ENCODE results near the gene NOD2.
A peak's percentile ranks its signal among the peaks of the same experiment; 100 is the strongest.

NOD2 gene

GRCh38 chr16:50692999-50693781, at the start of gene NOD2:
Gene NOD2 (plus strand): TSS chr16:50693606. CDS start chr16:50699496, 5,890 bp downstream.
- DNase-seq = no peak

- DNase-seq = no peak
Measured at GRCh38 chr16:50644245-50644644, 49.2 kb upstream of the NOD2 start.

GRCh38 chr16:50644729-50645128, 48.7 kb upstream of the NOD2 start:
- DNase-seq = peak; percentile 45

- DNase-seq = no peak
Measured at GRCh38 chr16:50645563-50646220, 47.7 kb upstream of the NOD2 start.

GRCh38 chr16:50646345-50646744, 47.1 kb upstream of the NOD2 start:
- no peak for DNase-seq

- DNase-seq = no peak
Measured at GRCh38 chr16:50651835-50652438, 41.5 kb upstream of the NOD2 start.

- no peak for DNase-seq
Measured at GRCh38 chr16:50652836-50653425, 40.5 kb upstream of the NOD2 start.

- DNase-seq = no peak
Measured at GRCh38 chr16:50653633-50654519, 39.5 kb upstream of the NOD2 start.

- DNase-seq = no peak
Measured at GRCh38 chr16:50655558-50656055, 37.8 kb upstream of the NOD2 start.

GRCh38 chr16:50657241-50657640, 36.2 kb upstream of the NOD2 start:
- no peak for DNase-seq

GRCh38 chr16:50659806-50660205, 33.6 kb upstream of the NOD2 start:
- DNase-seq = no peak

- DNase-seq = no peak
Measured at GRCh38 chr16:50662306-50662940, 31.0 kb upstream of the NOD2 start.

- DNase-seq = no peak
Measured at GRCh38 chr16:50664270-50664669, 29.1 kb upstream of the NOD2 start.

- peak; percentile 84 for DNase-seq
Measured at GRCh38 chr16:50665128-50665878, 28.1 kb upstream of the NOD2 start.

- peak; percentile 47 for DNase-seq
Measured at GRCh38 chr16:50666658-50667496, 26.5 kb upstream of the NOD2 start.

- no peak for DNase-seq
Measured at GRCh38 chr16:50667497-50668367, 25.7 kb upstream of the NOD2 start.

- DNase-seq = no peak
Measured at GRCh38 chr16:50668368-50669008, 24.9 kb upstream of the NOD2 start.

- no peak for DNase-seq
Measured at GRCh38 chr16:50669741-50670140, 23.7 kb upstream of the NOD2 start.

- no peak for DNase-seq
Measured at GRCh38 chr16:50670476-50670875, 22.9 kb upstream of the NOD2 start.
